ENCODE results near the gene PDXK. TPM values are rescaled to one million over a fixed set of nuclear protein-coding genes. Genes with fewer than 3 reads are reported as not detected.

Gene PDXK
- total and polyA plus RNA-seq, 2 donors from 2014 or later: 122 to 210 TPM

GRCh38 chr21:43727519-43728153, 8.7 kb downstream of the PDXK start:
- peak overlapping the region in 1 of 3 donors; percentile 51 for H3K4me3 ChIP-seq (ENCODE audit: low read length in 3 of 3)
- FAIRE-seq (no peak), DNase-seq (peak in 1 of 5 donors; percentile 83)
- TF ChIP-seq, protein P1, sequence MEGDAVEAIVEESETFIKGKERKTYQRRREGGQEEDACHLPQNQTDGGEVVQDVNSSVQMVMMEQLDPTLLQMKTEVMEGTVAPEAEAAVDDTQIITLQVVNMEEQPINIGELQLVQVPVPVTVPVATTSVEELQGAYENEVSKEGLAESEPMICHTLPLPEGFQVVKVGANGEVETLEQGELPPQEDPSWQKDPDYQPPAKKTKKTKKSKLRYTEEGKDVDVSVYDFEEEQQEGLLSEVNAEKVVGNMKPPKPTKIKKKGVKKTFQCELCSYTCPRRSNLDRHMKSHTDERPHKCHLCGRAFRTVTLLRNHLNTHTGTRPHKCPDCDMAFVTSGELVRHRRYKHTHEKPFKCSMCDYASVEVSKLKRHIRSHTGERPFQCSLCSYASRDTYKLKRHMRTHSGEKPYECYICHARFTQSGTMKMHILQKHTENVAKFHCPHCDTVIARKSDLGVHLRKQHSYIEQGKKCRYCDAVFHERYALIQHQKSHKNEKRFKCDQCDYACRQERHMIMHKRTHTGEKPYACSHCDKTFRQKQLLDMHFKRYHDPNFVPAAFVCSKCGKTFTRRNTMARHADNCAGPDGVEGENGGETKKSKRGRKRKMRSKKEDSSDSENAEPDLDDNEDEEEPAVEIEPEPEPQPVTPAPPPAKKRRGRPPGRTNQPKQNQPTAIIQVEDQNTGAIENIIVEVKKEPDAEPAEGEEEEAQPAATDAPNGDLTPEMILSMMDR (IDR thresholded peaks at IDR 0.05; ENCODE audit: borderline replicate concordance, extremely low read depth, insufficient read depth): no peak
- H3K4me1 ChIP-seq (ENCODE audit: control insufficient read depth in 2 of 3, insufficient read depth in 2 of 3, low read depth in 1 of 3, low read length in 3 of 3): peaks cover 0 to 42% (median 40%) of the 10 kb centered on the region in 3 donors
- peak overlapping the region in 1 of 3 donors; percentile 66 for H3K9ac ChIP-seq (ENCODE audit: low read length in 3 of 3)
- peaks cover 0 to 8% (median 0%) of the 10 kb centered on the region in 3 donors for H3K36me3 ChIP-seq (ENCODE audit: control insufficient read depth in 2 of 3, insufficient read depth in 3 of 3, low read length in 3 of 3)
- peak overlapping the region; percentile 92 to 98 for H3K27ac ChIP-seq (ENCODE audit: low read depth in 2 of 2, low read length in 2 of 2)
- H3K9me3 ChIP-seq (ENCODE audit: control insufficient read depth in 2 of 3, insufficient read depth in 1 of 3, low read length in 3 of 3): peaks cover 0 to 2% (median 0%) of the 10 kb centered on the region in 3 donors
- no peaks in the 10 kb centered on the region for H3K27me3 ChIP-seq (ENCODE audit: control insufficient read depth, insufficient read depth, low read length)
- intact Hi-C loops (cut with DNase I): no loop called here

DNA sequence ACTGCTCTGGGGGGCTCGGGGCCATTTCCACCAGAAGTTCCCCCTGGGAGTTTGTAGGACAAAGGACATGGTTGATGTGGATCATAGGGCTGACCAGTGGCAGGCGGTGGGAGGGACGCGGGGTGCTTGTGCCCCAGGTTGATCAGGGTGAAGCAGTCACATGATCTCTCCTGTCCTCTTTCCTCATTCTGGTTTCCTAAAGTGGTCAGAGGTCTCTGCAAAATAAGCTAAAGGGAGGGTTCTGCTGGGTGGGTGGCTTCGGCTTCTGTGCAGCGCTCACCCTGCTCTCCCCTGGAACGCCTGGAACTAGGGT, 9.2 kb downstream of the PDXK start:
- peaks cover 0 to 42% (median 40%) of the 10 kb centered on the region in 3 donors for H3K4me1 ChIP-seq (ENCODE audit: control insufficient read depth in 2 of 3, insufficient read depth in 2 of 3, low read depth in 1 of 3, low read length in 3 of 3)
- H3K27me3 ChIP-seq (ENCODE audit: control insufficient read depth, insufficient read depth, low read length): no peaks in the 10 kb centered on the region
- peak overlapping the region; percentile 92 to 98 for H3K27ac ChIP-seq (ENCODE audit: low read depth in 2 of 2, low read length in 2 of 2)
- intact Hi-C loops (cut with DNase I): no loop called here
- H3K4me3 ChIP-seq (ENCODE audit: low read length in 3 of 3): peak overlapping the region in 2 of 3 donors; percentile 51 to 64
- FAIRE-seq (no peak), DNase-seq (peak in 2 of 5 donors; percentile 34 to 46)
- H3K9me3 ChIP-seq (ENCODE audit: control insufficient read depth in 2 of 3, insufficient read depth in 1 of 3, low read length in 3 of 3): peaks cover 0 to 2% (median 0%) of the 10 kb centered on the region in 3 donors
- TF ChIP-seq, protein P1 (IDR thresholded peaks at IDR 0.05; ENCODE audit: borderline replicate concordance, extremely low read depth, insufficient read depth): no peak
- peak overlapping the region in 2 of 3 donors; percentile 46 to 66 for H3K9ac ChIP-seq (ENCODE audit: low read length in 3 of 3)
- peaks cover 0 to 8% (median 0%) of the 10 kb centered on the region in 3 donors for H3K36me3 ChIP-seq (ENCODE audit: control insufficient read depth in 2 of 3, insufficient read depth in 3 of 3, low read length in 3 of 3)

DNA sequence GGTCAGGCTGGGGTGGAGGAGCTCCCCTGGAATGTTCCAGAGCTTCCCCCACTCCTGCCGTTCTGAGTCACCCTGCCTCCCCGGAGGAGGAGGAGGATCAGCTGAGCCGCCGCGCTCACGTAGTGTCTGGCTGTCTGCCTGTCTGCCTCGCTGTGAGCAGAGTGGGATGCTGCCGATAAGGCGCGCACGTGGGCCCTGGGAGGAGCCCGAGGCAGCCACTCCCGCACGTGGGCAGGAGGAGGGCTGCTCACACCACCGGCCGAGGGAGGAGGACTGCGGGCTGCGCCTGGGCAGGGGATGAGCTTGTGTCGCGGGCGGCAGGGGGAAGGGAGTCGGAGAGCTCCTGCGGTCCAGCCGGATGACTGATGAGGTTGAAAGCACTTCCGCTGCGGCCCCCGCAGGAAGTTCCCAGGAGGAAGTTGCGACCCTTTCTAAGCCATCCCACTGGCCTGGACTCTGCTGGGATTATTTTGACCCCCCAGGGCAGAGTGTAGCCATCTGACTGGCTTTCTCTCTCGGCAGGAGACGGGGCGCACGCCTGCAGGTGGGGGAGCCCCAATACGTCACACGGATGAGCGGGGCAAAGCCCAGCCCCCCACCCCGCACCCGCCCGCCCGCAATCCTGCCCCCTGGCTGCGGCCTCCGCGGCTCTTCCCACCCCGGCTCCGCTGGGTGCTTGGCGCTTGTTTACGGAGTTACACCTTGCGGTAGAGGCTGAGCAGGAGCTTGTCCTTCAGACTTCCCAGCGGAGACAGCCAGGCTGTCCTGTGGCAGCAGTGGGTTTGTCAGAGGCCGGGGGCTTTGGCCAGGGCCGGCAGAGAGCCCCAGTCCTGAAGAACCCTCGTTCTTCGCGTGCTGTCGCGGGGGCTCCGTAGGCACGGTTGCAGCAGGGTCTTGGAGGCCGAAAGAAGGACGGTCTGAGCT, 9.8 kb downstream of the PDXK start:
- FAIRE-seq: no peak
- Histone ChIP-seq H3K9me3 (ENCODE audit: control insufficient read depth in 2 of 3, insufficient read depth in 1 of 3, low read length in 3 of 3) (peaks cover 0 to 2% (median 0%) of the 10 kb centered on the region in 3 donors), H3K27me3 (ENCODE audit: control insufficient read depth, insufficient read depth, low read length) (no peaks in the 10 kb centered on the region), H3K36me3 (ENCODE audit: control insufficient read depth in 2 of 3, insufficient read depth in 3 of 3, low read length in 3 of 3) (peaks cover 0 to 5% (median 0%) of the 10 kb centered on the region in 3 donors), H3K4me1 (ENCODE audit: control insufficient read depth in 2 of 3, insufficient read depth in 2 of 3, low read depth in 1 of 3, low read length in 3 of 3) (peaks cover 0 to 49% (median 43%) of the 10 kb centered on the region in 3 donors), H3K9ac (ENCODE audit: low read length in 3 of 3) (peak overlapping the region; percentile 33 to 66 (median 57)), H3K4me3 (ENCODE audit: low read length in 3 of 3) (peak overlapping the region; percentile 43 to 64 (median 52)), H3K27ac (ENCODE audit: low read depth in 2 of 2, low read length in 2 of 2) (peak overlapping the region; percentile 92 to 98)
- intact Hi-C loops (cut with DNase I): no loop called here
- TF ChIP-seq, protein P1 (IDR thresholded peaks at IDR 0.05; ENCODE audit: borderline replicate concordance, extremely low read depth, insufficient read depth): no peak
- DNase-seq: peak; percentile 92 to 99 (median 95)

Measured in kidney (tissue), 14 donors.